Kidney epithelial cell (primary cell): ENCODE results near the gene HRH2. TPM values are rescaled to one million over a fixed set of nuclear protein-coding genes. Genes with fewer than 3 reads are reported as not detected.

Source experiments
- DNase-seq: peaks from one replicate; pipeline ENCODE4 v3.0.0-alpha.2; 2010; ENCODE audit warnings: low read depth
- H3K27me3 ChIP-seq: 2 replicates; pipeline ENCODE4 v1.6.0; 2011; ENCODE audit warnings: low read length; ENCODE audit not compliant: control insufficient read depth, insufficient read depth
- H3K36me3 ChIP-seq: 2 replicates; pipeline ENCODE4 v1.5.1; 2011; ENCODE audit warnings: low read length; ENCODE audit not compliant: control insufficient read depth, insufficient read depth
- H3K4me3 ChIP-seq: 2 replicates; pipeline ENCODE4 v1.5.1; 2011; ENCODE audit warnings: low read depth, mild to moderate bottlenecking, control low read depth, low read length
- CTCF ChIP-seq: IDR thresholded peaks from 2 replicates; pipeline ENCODE4 v1.5.1; 2011; ENCODE audit warnings: mild to moderate bottlenecking, moderate library complexity, low read length, control low read depth, inconsistent platforms; ENCODE audit not compliant: insufficient read depth, poor library complexity, severe bottlenecking
- total RNA-seq: library from RNA; depleted of rRNA; stranded (reverse); fragments of >200 nt; gene quantifications from 2 replicates; pipeline ENCODE4 v1.2.3, GENCODE V29; 2015

Gene HRH2
- total RNA-seq, 1 donor from 2014 or later: 2.7 TPM

- TF ChIP-seq CTCF: no peak
- no peak for DNase-seq
- no peaks in the 10 kb centered on the region for H3K36me3 ChIP-seq
- no peak overlapping the region for H3K4me3 ChIP-seq
- no peaks in the 10 kb centered on the region for H3K27me3 ChIP-seq
These were observed 39.0 kb downstream of the HRH2 start for GRCh38 chr5:175696855-175697198.

- no peak for TF ChIP-seq CTCF
- no peak overlapping the region for H3K4me3 ChIP-seq
- no peaks in the 10 kb centered on the region for H3K27me3 ChIP-seq
- DNase-seq: no peak
- H3K36me3 ChIP-seq: no peaks in the 10 kb centered on the region
These were observed 40.0 kb downstream of the HRH2 start for GRCh38 chr5:175697846-175698245.

GRCh38 chr5:175698401-175699115 is 40.7 kb downstream of the HRH2 start:
- DNase-seq: no peak
- Histone ChIP-seq H3K27me3 (no peaks in the 10 kb centered on the region), H3K4me3 (no peak overlapping the region), H3K36me3 (no peaks in the 10 kb centered on the region)
- no peak for TF ChIP-seq CTCF

GRCh38 chr5:175700991-175701390 is 43.1 kb downstream of the HRH2 start:
- TF ChIP-seq CTCF: peak; percentile 16
- Histone ChIP-seq H3K36me3 (no peaks in the 10 kb centered on the region), H3K27me3 (no peaks in the 10 kb centered on the region), H3K4me3 (no peak overlapping the region)
- DNase-seq: no peak

GRCh38 chr5:175701797-175702196 is 43.9 kb downstream of the HRH2 start:
- no peak for TF ChIP-seq CTCF
- H3K27me3 ChIP-seq: no peaks in the 10 kb centered on the region
- no peak for DNase-seq
- H3K36me3 ChIP-seq: no peaks in the 10 kb centered on the region
- no peak overlapping the region for H3K4me3 ChIP-seq

- TF ChIP-seq CTCF: no peak
- DNase-seq: no peak
- Histone ChIP-seq H3K36me3 (no peaks in the 10 kb centered on the region), H3K27me3 (no peaks in the 10 kb centered on the region), H3K4me3 (no peak overlapping the region)
These were observed 48.6 kb downstream of the HRH2 start for GRCh38 chr5:175706499-175706898.
